AG09319 (cell line): ENCODE data around the gene LDHD.
"Not testable (repeated sequence)": the region's sequence is repeated elsewhere in the genome, so short reads cannot be mapped to it uniquely, and the experiment has no call there.

Experiments
- DNase-seq: peaks from one replicate; pipeline ENCODE4 v3.0.0-alpha.2; 2010; ENCODE audit warnings: low read depth; ENCODE audit errors: extremely low read depth
- CTCF ChIP-seq: IDR thresholded peaks from 2 replicates; pipeline ENCODE4 v1.5.1; 2011; ENCODE audit warnings: low read depth, mild to moderate bottlenecking, inconsistent platforms, low read length, moderate library complexity

Gene LDHD

GRCh38 chr16:75139498-75139897, 22.9 kb upstream of the LDHD start:
- TF ChIP-seq CTCF, result no peak
- DNase-seq, result no peak

DNA sequence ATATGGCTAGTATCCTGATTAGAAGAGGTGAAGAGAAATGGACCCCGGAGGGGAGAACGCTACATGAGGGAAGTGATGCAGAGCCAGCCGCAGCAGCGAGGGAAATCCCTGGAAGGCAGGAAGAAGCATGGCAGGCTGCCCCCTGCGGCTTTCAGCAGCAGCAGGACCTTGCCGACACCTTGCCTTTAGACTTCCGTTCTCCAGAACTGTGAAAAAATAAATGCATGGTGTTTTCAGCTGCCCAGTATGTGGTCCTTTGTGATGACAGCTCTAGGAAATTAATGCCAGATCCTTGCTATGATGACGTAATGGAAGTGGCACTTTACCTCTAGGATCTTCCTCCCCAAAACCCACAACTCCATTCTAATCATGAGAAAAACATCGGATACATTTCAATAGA, 22.1 kb upstream of the LDHD start:
- TF ChIP-seq CTCF, result no peak
- DNase-seq, result no peak

- no peak for DNase-seq
- no peak for TF ChIP-seq CTCF
These were observed 21.7 kb upstream of the LDHD start for GRCh38 chr16:75138233-75138632.

- DNase-seq, result no peak
- TF ChIP-seq CTCF, result no peak
These were observed 14.5 kb upstream of the LDHD start for GRCh38 chr16:75131081-75131480.

DNA sequence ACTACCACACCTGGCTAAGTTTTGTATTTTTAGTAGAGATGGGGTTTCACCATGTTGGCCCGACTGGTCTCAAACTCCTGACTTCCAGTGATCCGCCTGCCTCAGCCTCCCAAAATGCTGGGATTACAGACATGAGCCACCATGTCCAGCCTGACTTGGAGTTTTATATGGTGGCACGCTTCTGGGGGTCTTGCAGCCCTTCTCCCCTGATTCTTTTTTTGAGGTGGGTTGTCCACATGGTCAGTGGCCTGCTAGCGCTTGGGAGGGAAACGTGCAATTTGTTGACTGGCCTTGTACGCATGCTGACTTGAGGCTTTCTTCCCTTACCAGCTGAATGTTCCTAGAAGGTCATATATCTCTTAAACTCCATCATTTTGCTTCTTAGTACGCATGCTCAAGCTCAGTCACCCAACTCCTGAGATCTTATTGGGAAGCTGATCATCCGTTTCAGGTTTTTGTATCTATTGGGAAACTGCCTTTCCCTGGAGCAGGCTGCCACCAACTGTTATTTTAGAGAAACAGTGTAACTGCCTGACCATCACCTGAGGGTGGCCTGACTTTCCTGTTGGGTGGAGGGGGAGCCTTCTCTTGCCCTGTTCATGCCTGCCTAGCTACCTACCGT, 13.7 kb upstream of the LDHD start:
- no peak for DNase-seq

GRCh38 chr16:75129421-75130149, 13.0 kb upstream of the LDHD start:
- DNase-seq, result not testable (repeated sequence)

More for the DNA sequence above, 13.7 kb upstream of the LDHD start:
- TF ChIP-seq CTCF, result no peak

GRCh38 chr16:75127713-75128415, 11.3 kb upstream of the LDHD start:
- no peak for TF ChIP-seq CTCF
- DNase-seq, result no peak
